GM12878 (cell line): ENCODE measurements around the gene IL1R2. TPM values are rescaled to one million over a fixed set of nuclear protein-coding genes. Genes with fewer than 3 reads are reported as not detected.

Experiments used
- ATAC-seq: fragments of 200-7000 bp; cut with Tn5 transposase; 3 replicates; pipeline ENCODE4 v1.9.1; 2020; ENCODE audit warnings: mild to moderate bottlenecking, moderate library complexity
- BruUV-seq: library from RNA; stranded (reverse); fragments of 400-500 nt; replicated peaks from 2 replicates; lab custom pipeline; 2021; lab: Mats Ljungman, UMichigan
- CTCF ChIA-PET: fragments of 300-600 bp; sonication (Branson Sonifier 250); formaldehyde crosslinking; extraction: SDS; loops from one replicate; lab custom pipeline; 2021; ENCODE audit warnings: inconsistent platforms; lab: Yijun Ruan, JAX
- POLR2A ChIA-PET: fragments of 350-600 bp; formaldehyde crosslinking; extraction: SDS; loops from one replicate; lab custom pipeline; 2021; ENCODE audit warnings: inconsistent platforms; lab: Charles Lee
- RAD21 ChIA-PET: fragments of 300-600 bp; sonication (Branson Sonifier 250); formaldehyde crosslinking; loops from one replicate; lab custom pipeline; 2023; ENCODE audit warnings: antibody characterized with exemption; ENCODE audit not compliant: unreplicated experiment; lab: Charles Lee
- SMC1A ChIA-PET: fragments of 300-600 bp; sonication (Branson Sonifier 250); formaldehyde crosslinking; loops from one replicate; lab custom pipeline; 2023; ENCODE audit not compliant: unreplicated experiment, uncharacterized antibody; lab: Charles Lee
- DNase-seq: peaks from one replicate; pipeline ENCODE4 v3.0.0-alpha.2; 2011; ENCODE audit warnings: low read depth, low spot score
- FAIRE-seq: peaks from 3 replicates; lab custom pipeline; 2011; peaks lifted over from hg19 to GRCh38; lab: Jason Lieb, UNC
- H2AFZ ChIP-seq: 2 replicates; pipeline ENCODE4 v1.6.0; 2011; ENCODE audit warnings: low read depth, low read length, control low read depth; ENCODE audit not compliant: control insufficient read depth
- H3K27ac ChIP-seq: 2 replicates; pipeline ENCODE4 v1.5.1; 2011; ENCODE audit warnings: control low read depth; ENCODE audit not compliant: control insufficient read depth, insufficient read depth
- H3K27me3 ChIP-seq, 2 experiments: replicated peaks in 1 of 2; 2 replicates each; pipeline versions ENCODE4 v1.6.0 to v1.6.1; 2011; ENCODE audit warnings: low read length in 1 of 2; ENCODE audit not compliant: control insufficient read depth in 2 of 2, insufficient read depth in 2 of 2
- H3K36me3 ChIP-seq, 2 experiments: 2 replicates each; pipeline ENCODE4 v1.5.1; 2011; ENCODE audit warnings: low read length in 1 of 2; ENCODE audit not compliant: control insufficient read depth in 2 of 2, insufficient read depth in 2 of 2
- H3K4me1 ChIP-seq: 2 replicates; pipeline ENCODE4 v1.6.1; 2011; ENCODE audit warnings: mild to moderate bottlenecking, low read length, moderate library complexity, mixed read lengths; ENCODE audit not compliant: control insufficient read depth, insufficient read depth
- H3K4me2 ChIP-seq: 2 replicates; pipeline ENCODE4 v1.6.0; 2011; ENCODE audit warnings: control low read depth; ENCODE audit not compliant: control insufficient read depth, insufficient read depth
- H3K4me3 ChIP-seq: fragments of 200-600 bp; sonication (generic); 2 replicates; pipeline ENCODE4 v1.5.1; 2016
- H3K79me2 ChIP-seq: 2 replicates; pipeline ENCODE4 v1.6.0; 2011; ENCODE audit warnings: low read length; ENCODE audit not compliant: control insufficient read depth, insufficient read depth
- H3K9ac ChIP-seq: 2 replicates; pipeline ENCODE4 v1.8.0; 2011; ENCODE audit warnings: low read length, control low read depth, mixed read lengths; ENCODE audit not compliant: control insufficient read depth, insufficient read depth
- H3K9me3 ChIP-seq: replicated peaks from 3 replicates; pipeline ENCODE4 v1.5.1; 2011; ENCODE audit warnings: mild to moderate bottlenecking, low read length; ENCODE audit not compliant: control insufficient read depth, insufficient read depth
- H4K20me1 ChIP-seq: 2 replicates; pipeline ENCODE4 v1.6.0; 2011; ENCODE audit not compliant: control insufficient read depth, insufficient read depth
- BACH1 ChIP-seq: fragments of 450-650 bp; IDR thresholded peaks from 2 replicates; pipeline ENCODE4 v1.6.1; 2017; ENCODE audit warnings: mild to moderate bottlenecking, borderline replicate concordance
- MTA3 ChIP-seq: IDR thresholded peaks from 2 replicates; pipeline ENCODE4 v1.6.1; 2012; ENCODE audit warnings: low read length, inconsistent platforms, borderline replicate concordance
- MXI1 ChIP-seq: fragments of 150-350 bp; IDR thresholded peaks from 2 replicates; pipeline ENCODE4 v1.6.1; 2011; ENCODE audit warnings: low read depth, mild to moderate bottlenecking, inconsistent platforms, low read length, improper control_type of control experiment
- NR2F1 ChIP-seq: fragments of 450-650 bp; conservative IDR thresholded peaks from 2 replicates; pipeline ENCODE4 v1.6.1; 2017; ENCODE audit warnings: mild to moderate bottlenecking
- RCOR1 ChIP-seq: conservative IDR thresholded peaks from 2 replicates; pipeline ENCODE4 v1.6.1; 2012; ENCODE audit warnings: low read depth, low read length, improper control_type of control experiment
- WRNIP1 ChIP-seq: IDR thresholded peaks from 2 replicates; pipeline ENCODE4 v1.6.1; 2011; ENCODE audit warnings: low read depth, low read length, improper control_type of control experiment, borderline replicate concordance
- WGBS: methylation state at CpG from one replicate; pipeline ENCODE4 v1.1.6; 2016; ENCODE audit warnings: low lambda C conversion rate; ENCODE audit not compliant: insufficient replicate concordance, insufficient coverage; ENCODE audit errors: missing lambda C conversion rate; 5-methylcytosine and 5-hydroxymethylcytosine counted together
- in situ Hi-C: fragments of 300-500 bp; cut with MboI; formaldehyde crosslinking; loops from 9 replicates; pipeline ENCODE4 v1.14.3; 2018; ENCODE audit warnings: mixed read lengths
- intact Hi-C: fragments of 100-400 bp; cut with micrococcal nuclease; formaldehyde crosslinking; loops from one replicate; pipeline ENCODE4 v1.14.2; 2022; ENCODE audit not compliant: unreplicated experiment
- polyA plus RNA-seq, 11 experiments: library from polyadenylated mRNA; depleted of rRNA in 4 of 11; unstranded in 6 of 11; stranded (reverse) in 5 of 11; fragments of >200 nt; fragmentation: Nextera tagmentation in 4 of 11; fragmentation: Illumina TruSeq in 1 of 11; extraction: Ambion mirVana in 4 of 11; extraction: Trizol in 1 of 11; gene quantifications; 1 replicate in 1 of 11; 2 replicates in 10 of 11; pipeline versions ENCODE4 v1.2.1 to v1.2.3, GENCODE V29; 2011 to 2016; ENCODE audit warnings: inconsistent platforms in 2 of 11, missing spikeins in 2 of 11, low read depth in 1 of 11
- total RNA-seq, 4 experiments: library from RNA; depleted of rRNA in 3 of 4; stranded (reverse); fragments of >200 nt in 3 of 4; fragmentation: Illumina TruSeq in 1 of 4; extraction: Trizol in 1 of 4; gene quantifications; 2 replicates each; pipeline versions ENCODE4 v1.2.1 to v1.2.3, GENCODE V29; 2013 to 2021
- TF ChIP-seq, protein P1 (sequence below): fragments of 150-350 bp; IDR thresholded peaks from 2 replicates; pipeline ENCODE4 v1.6.1; 2016; ENCODE audit warnings: low read depth, low read length
- TF ChIP-seq, protein P2 (sequence below): IDR thresholded peaks from 2 replicates; pipeline ENCODE4 v1.6.1; 2012; ENCODE audit warnings: improper control_type of control experiment, low read depth, low read length; ENCODE audit not compliant: insufficient replicate concordance
- TF ChIP-seq, protein P3 (sequence below): fragments of 450-650 bp; IDR thresholded peaks from 2 replicates; pipeline ENCODE4 v1.6.1; 2017; ENCODE audit warnings: mild to moderate bottlenecking

The IL1R2 gene
- total and polyA plus RNA-seq, 10 of the 15 experiments (the other 5 are each of a cell fraction or from before 2014, with no cell fraction given): 0.44 to 6.4 (median 0.62) TPM

DNA sequence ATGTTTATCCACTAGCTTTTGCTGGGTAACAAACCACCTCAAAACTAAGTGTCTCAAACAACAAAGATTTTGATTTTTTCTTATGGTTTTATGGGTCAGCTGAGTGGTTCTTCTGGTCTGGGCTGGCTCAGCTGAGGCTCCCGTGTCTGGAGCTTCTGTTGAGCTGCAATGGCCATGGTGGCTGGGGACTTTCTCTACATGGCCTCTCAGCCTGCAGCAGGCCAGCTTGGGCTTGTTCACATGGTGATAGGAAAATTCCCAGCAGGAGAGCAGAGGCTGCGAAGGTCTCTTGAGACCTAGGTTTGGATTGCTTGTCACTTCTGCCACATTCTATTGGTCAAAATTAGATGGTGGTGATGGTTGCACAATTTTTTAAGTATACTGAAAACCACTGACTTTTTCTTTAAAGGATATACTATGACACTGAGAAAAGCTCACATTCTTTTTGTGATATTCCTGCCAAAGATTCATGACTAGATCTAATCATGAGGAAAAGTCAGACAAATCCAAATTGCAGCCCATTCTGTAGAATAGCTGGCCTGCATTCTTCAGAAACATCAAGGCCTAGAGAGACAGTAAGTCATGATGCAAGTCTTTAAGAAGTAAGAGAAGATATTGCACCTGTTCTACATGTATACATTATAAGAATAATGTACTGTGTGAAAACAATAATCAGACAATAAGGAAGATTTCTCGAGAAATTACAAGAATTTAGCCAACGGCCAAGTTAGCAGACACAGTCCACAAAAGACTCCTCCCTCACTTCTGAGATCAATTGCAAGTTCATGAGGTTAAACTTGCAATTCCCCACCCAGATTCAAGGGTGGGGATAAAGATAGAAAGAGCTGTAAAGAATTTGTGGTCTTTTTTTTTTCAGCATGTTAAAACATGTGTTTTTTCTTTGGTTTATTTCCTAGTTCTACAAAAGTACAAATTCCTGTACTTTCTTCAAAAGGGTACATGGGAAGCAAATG lies 35.0 kb upstream of the IL1R2 start:
- no peaks in the 10 kb centered on the region for H3K36me3 ChIP-seq
- no TSS peak for BruUV-seq
- H4K20me1 ChIP-seq: no peaks in the 10 kb centered on the region
- no peaks in the 10 kb centered on the region for H3K4me1 ChIP-seq
- H3K79me2 ChIP-seq: no peaks in the 10 kb centered on the region
- no peak overlapping the region for H3K4me2 ChIP-seq
- no peak for ATAC-seq
- intact Hi-C loops (no loop called here), in situ Hi-C loops (no loop called here)
- no peaks in the 10 kb centered on the region; the same call in 2 of the 3 replicates for H3K9me3 ChIP-seq
- CTCF ChIA-PET: interaction anchor here (1.3 kb wide), 1 partner anchor 72 kb away, joined by 3 read pairs; no protein-coding TSS in a partner anchor
- RAD21 ChIA-PET: no interaction called here
- FAIRE-seq: no peak
- DNase-seq: no peak
- H3K27me3 ChIP-seq: no peaks in the 10 kb centered on the region
- WGBS: 23% methylated on average over 4 of the region's 4 CpGs
- no peak overlapping the region for H2AFZ ChIP-seq
- no peak for TF ChIP-seq WRNIP1
- TF ChIP-seq, protein P1, sequence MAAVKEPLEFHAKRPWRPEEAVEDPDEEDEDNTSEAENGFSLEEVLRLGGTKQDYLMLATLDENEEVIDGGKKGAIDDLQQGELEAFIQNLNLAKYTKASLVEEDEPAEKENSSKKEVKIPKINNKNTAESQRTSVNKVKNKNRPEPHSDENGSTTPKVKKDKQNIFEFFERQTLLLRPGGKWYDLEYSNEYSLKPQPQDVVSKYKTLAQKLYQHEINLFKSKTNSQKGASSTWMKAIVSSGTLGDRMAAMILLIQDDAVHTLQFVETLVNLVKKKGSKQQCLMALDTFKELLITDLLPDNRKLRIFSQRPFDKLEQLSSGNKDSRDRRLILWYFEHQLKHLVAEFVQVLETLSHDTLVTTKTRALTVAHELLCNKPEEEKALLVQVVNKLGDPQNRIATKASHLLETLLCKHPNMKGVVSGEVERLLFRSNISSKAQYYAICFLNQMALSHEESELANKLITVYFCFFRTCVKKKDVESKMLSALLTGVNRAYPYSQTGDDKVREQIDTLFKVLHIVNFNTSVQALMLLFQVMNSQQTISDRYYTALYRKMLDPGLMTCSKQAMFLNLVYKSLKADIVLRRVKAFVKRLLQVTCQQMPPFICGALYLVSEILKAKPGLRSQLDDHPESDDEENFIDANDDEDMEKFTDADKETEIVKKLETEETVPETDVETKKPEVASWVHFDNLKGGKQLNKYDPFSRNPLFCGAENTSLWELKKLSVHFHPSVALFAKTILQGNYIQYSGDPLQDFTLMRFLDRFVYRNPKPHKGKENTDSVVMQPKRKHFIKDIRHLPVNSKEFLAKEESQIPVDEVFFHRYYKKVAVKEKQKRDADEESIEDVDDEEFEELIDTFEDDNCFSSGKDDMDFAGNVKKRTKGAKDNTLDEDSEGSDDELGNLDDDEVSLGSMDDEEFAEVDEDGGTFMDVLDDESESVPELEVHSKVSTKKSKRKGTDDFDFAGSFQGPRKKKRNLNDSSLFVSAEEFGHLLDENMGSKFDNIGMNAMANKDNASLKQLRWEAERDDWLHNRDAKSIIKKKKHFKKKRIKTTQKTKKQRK: no peak
- TF ChIP-seq RCOR1: no peak
- no peak for TF ChIP-seq MTA3
- TF ChIP-seq, protein P2, sequence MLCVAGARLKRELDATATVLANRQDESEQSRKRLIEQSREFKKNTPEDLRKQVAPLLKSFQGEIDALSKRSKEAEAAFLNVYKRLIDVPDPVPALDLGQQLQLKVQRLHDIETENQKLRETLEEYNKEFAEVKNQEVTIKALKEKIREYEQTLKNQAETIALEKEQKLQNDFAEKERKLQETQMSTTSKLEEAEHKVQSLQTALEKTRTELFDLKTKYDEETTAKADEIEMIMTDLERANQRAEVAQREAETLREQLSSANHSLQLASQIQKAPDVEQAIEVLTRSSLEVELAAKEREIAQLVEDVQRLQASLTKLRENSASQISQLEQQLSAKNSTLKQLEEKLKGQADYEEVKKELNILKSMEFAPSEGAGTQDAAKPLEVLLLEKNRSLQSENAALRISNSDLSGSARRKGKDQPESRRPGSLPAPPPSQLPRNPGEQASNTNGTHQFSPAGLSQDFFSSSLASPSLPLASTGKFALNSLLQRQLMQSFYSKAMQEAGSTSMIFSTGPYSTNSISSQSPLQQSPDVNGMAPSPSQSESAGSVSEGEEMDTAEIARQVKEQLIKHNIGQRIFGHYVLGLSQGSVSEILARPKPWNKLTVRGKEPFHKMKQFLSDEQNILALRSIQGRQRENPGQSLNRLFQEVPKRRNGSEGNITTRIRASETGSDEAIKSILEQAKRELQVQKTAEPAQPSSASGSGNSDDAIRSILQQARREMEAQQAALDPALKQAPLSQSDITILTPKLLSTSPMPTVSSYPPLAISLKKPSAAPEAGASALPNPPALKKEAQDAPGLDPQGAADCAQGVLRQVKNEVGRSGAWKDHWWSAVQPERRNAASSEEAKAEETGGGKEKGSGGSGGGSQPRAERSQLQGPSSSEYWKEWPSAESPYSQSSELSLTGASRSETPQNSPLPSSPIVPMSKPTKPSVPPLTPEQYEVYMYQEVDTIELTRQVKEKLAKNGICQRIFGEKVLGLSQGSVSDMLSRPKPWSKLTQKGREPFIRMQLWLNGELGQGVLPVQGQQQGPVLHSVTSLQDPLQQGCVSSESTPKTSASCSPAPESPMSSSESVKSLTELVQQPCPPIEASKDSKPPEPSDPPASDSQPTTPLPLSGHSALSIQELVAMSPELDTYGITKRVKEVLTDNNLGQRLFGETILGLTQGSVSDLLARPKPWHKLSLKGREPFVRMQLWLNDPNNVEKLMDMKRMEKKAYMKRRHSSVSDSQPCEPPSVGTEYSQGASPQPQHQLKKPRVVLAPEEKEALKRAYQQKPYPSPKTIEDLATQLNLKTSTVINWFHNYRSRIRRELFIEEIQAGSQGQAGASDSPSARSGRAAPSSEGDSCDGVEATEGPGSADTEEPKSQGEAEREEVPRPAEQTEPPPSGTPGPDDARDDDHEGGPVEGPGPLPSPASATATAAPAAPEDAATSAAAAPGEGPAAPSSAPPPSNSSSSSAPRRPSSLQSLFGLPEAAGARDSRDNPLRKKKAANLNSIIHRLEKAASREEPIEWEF: no peak
- TF ChIP-seq BACH1: no peak
- no peak for TF ChIP-seq NR2F1
- TF ChIP-seq, protein P3, sequence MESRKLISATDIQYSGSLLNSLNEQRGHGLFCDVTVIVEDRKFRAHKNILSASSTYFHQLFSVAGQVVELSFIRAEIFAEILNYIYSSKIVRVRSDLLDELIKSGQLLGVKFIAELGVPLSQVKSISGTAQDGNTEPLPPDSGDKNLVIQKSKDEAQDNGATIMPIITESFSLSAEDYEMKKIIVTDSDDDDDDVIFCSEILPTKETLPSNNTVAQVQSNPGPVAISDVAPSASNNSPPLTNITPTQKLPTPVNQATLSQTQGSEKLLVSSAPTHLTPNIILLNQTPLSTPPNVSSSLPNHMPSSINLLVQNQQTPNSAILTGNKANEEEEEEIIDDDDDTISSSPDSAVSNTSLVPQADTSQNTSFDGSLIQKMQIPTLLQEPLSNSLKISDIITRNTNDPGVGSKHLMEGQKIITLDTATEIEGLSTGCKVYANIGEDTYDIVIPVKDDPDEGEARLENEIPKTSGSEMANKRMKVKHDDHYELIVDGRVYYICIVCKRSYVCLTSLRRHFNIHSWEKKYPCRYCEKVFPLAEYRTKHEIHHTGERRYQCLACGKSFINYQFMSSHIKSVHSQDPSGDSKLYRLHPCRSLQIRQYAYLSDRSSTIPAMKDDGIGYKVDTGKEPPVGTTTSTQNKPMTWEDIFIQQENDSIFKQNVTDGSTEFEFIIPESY: no peak
- no peak for TF ChIP-seq MXI1
- POLR2A ChIA-PET: interaction anchor here (0.7 kb wide), 1 partner anchor 260 kb away, joined by 3 read pairs; no protein-coding TSS in a partner anchor
- no peak overlapping the region for H3K27ac ChIP-seq
- H3K9ac ChIP-seq: no peak overlapping the region
- SMC1A ChIA-PET: interaction anchor here (2.6 kb wide), 1 partner anchor 73 kb away, joined by 7 read pairs; no protein-coding TSS in a partner anchor
- H3K4me3 ChIP-seq: no peak overlapping the region
